Endothelial cell of umbilical vein (primary cell): ENCODE results near the gene HERPUD1. TPM values are rescaled to one million over a fixed set of nuclear protein-coding genes. Genes with fewer than 3 reads are reported as not detected.

Experiments
- BruUV-seq: library from RNA; stranded (reverse); fragments of 400-500 nt; replicated peaks from 2 replicates; lab custom pipeline; 2021; lab: Mats Ljungman, UMichigan
- CTCF ChIA-PET: fragments of 300-600, 350-600 bp; sonication (Branson Sonifier 250); formaldehyde crosslinking; loops from one replicate; lab custom pipeline; 2021; ENCODE audit warnings: antibody characterized with exemption, inconsistent platforms; lab: Charles Lee
- POLR2A ChIA-PET: fragments of 300-600, 350-600 bp; sonication (Branson Sonifier 250); formaldehyde crosslinking; loops from one replicate; lab custom pipeline; 2021; ENCODE audit warnings: antibody characterized with exemption, inconsistent platforms; lab: Charles Lee
- DNase-seq: peaks from one replicate; pipeline ENCODE4 v3.0.0-alpha.2; 2011; ENCODE audit warnings: low read depth, low spot score
- FAIRE-seq: peaks from 2 replicates; lab custom pipeline; 2011; peaks lifted over from hg19 to GRCh38; lab: Jason Lieb, UNC
- H2AFZ ChIP-seq: 2 replicates; pipeline ENCODE4 v1.6.0; 2012; ENCODE audit warnings: low read depth, low read length, control low read depth, inconsistent platforms
- H3K27ac ChIP-seq: 2 replicates; pipeline ENCODE4 v1.5.1; 2011; ENCODE audit warnings: low read depth, mild to moderate bottlenecking, control low read depth, low read length, moderate library complexity; ENCODE audit not compliant: insufficient read depth
- H3K27me3 ChIP-seq, 2 experiments: 2 replicates each; pipeline versions ENCODE4 v1.6.0 to v1.6.1; 2011; ENCODE audit warnings: low read length in 2 of 2, mixed read lengths in 1 of 2; ENCODE audit not compliant: control insufficient read depth in 2 of 2, insufficient read depth in 2 of 2
- H3K36me3 ChIP-seq, 2 experiments: 2 replicates in 1 of 2; 3 replicates in 1 of 2; pipeline ENCODE4 v1.5.1; 2011; ENCODE audit warnings: low read length in 2 of 2, mild to moderate bottlenecking in 1 of 2, moderate library complexity in 1 of 2; ENCODE audit not compliant: control insufficient read depth in 2 of 2, insufficient read depth in 2 of 2; ENCODE audit errors: extremely low read depth in 1 of 2
- H3K4me1 ChIP-seq: 3 replicates; pipeline ENCODE4 v1.5.1; 2011; ENCODE audit warnings: mild to moderate bottlenecking, low read length; ENCODE audit not compliant: control insufficient read depth, insufficient read depth; ENCODE audit errors: extremely low read depth
- H3K4me2 ChIP-seq: 2 replicates; pipeline ENCODE4 v1.6.1; 2011; ENCODE audit warnings: low read length, control low read depth, mixed read lengths; ENCODE audit not compliant: insufficient read depth
- H3K4me3 ChIP-seq, 3 experiments: fragments of 200-600 bp in 1 of 3; sonication (generic), shearing (Covaris generic) in 1 of 3; replicated peaks in 1 of 3; 2 replicates each; pipeline ENCODE4 v1.5.1; 2011 to 2016; ENCODE audit warnings: control low read depth in 3 of 3, low read length in 3 of 3, mild to moderate bottlenecking in 2 of 3, inconsistent platforms in 1 of 3, low read depth in 1 of 3, moderate library complexity in 1 of 3; ENCODE audit not compliant: insufficient read depth in 1 of 3
- H3K79me2 ChIP-seq: 2 replicates; pipeline ENCODE4 v1.6.0; 2012; ENCODE audit warnings: low read length, inconsistent platforms; ENCODE audit not compliant: control insufficient read depth, insufficient read depth
- H3K9ac ChIP-seq: replicated peaks from 2 replicates; pipeline ENCODE3; 2011; ENCODE audit warnings: low read length, control low read depth; ENCODE audit not compliant: insufficient read depth; ENCODE audit errors: extremely low read depth
- H3K9me1 ChIP-seq: replicated peaks from 3 replicates; pipeline ENCODE4 v1.6.0; 2011; ENCODE audit warnings: mild to moderate bottlenecking, low read length; ENCODE audit not compliant: control insufficient read depth, insufficient read depth; ENCODE audit errors: extremely low read depth
- H3K9me3 ChIP-seq: replicated peaks from 2 replicates; pipeline ENCODE4 v1.5.1; 2012; ENCODE audit warnings: low read length, inconsistent platforms; ENCODE audit not compliant: control insufficient read depth, insufficient read depth
- H4K20me1 ChIP-seq: replicated peaks from 2 replicates; pipeline ENCODE3; 2011; ENCODE audit warnings: mild to moderate bottlenecking, low read length; ENCODE audit not compliant: control insufficient read depth, insufficient read depth; ENCODE audit errors: extremely low read depth
- CTCF ChIP-seq, 2 donors: IDR thresholded peaks; 1 replicate in 1 of 2; 2 replicates in 1 of 2; pipeline ENCODE4 v1.5.1; 2011; ENCODE audit warnings: low read length in 2 of 2, mild to moderate bottlenecking in 2 of 2, moderate library complexity in 2 of 2, control low read depth in 1 of 2, inconsistent platforms in 1 of 2, low read depth in 1 of 2; ENCODE audit not compliant: insufficient read depth in 1 of 2; ENCODE audit errors: extremely low read depth in 1 of 2
- EZH2 ChIP-seq: IDR thresholded peaks from 2 replicates; pipeline ENCODE4 v1.6.1; 2012; ENCODE audit warnings: borderline replicate concordance, low read depth, mild to moderate bottlenecking, moderate library complexity, low read length, inconsistent platforms; ENCODE audit not compliant: severe bottlenecking
- GATA2 ChIP-seq: IDR thresholded peaks from 2 replicates; pipeline ENCODE4 v1.7.0; 2011; ENCODE audit warnings: low read depth, mild to moderate bottlenecking, moderate library complexity, mixed read lengths, low read length; ENCODE audit not compliant: insufficient read length, insufficient read depth
- JUN ChIP-seq: IDR thresholded peaks from 2 replicates; pipeline ENCODE4 v1.6.1; 2011; ENCODE audit warnings: borderline replicate concordance, low read depth; ENCODE audit not compliant: insufficient read length, insufficient read depth
- MYC ChIP-seq: IDR thresholded peaks from one replicate; pipeline ENCODE4 v1.6.1; 2011; ENCODE audit warnings: mild to moderate bottlenecking, low read depth, low read length
- POLR2AphosphoS5 ChIP-seq: IDR thresholded peaks from 2 replicates; pipeline ENCODE4 v1.6.1; 2012; ENCODE audit warnings: low read depth, mild to moderate bottlenecking, control low read depth, low read length, moderate library complexity; ENCODE audit not compliant: insufficient read depth
- dilution Hi-C: fragments of 300-500 bp; cut with MboI; formaldehyde crosslinking; loops from one replicate; pipeline ENCODE4 v1.15.0; 2019; ENCODE audit warnings: low sequenced_read_pairs; ENCODE audit not compliant: extremely low pct_ligation_motif_present
- intact Hi-C: fragments of 100-400 bp; cut with micrococcal nuclease; formaldehyde crosslinking; loops from one replicate; pipeline ENCODE4 v1.10.0; 2022
- polyA plus RNA-seq, 4 experiments: library from polyadenylated mRNA; depleted of rRNA in 3 of 4; stranded (reverse) in 3 of 4; unstranded in 1 of 4; fragments of >200 nt; gene quantifications; 2 replicates each; pipeline versions ENCODE4 v1.2.1 to v1.2.3, GENCODE V29; 2011 to 2012; ENCODE audit warnings: missing spikeins in 1 of 4
- total RNA-seq: library from RNA; stranded (reverse); gene quantifications from 2 replicates; pipeline ENCODE4 v1.2.3, GENCODE V29; 2021
- TF ChIP-seq, protein P1 (sequence below): IDR thresholded peaks from 2 replicates; pipeline ENCODE4 v1.6.1; 2011; ENCODE audit not compliant: insufficient read depth, insufficient read length

The HERPUD1 gene
- total and polyA plus RNA-seq, 2 donors (not counting 3 experiments of a cell fraction or from before 2014, with no cell fraction given): 107 to 109 TPM

DNA sequence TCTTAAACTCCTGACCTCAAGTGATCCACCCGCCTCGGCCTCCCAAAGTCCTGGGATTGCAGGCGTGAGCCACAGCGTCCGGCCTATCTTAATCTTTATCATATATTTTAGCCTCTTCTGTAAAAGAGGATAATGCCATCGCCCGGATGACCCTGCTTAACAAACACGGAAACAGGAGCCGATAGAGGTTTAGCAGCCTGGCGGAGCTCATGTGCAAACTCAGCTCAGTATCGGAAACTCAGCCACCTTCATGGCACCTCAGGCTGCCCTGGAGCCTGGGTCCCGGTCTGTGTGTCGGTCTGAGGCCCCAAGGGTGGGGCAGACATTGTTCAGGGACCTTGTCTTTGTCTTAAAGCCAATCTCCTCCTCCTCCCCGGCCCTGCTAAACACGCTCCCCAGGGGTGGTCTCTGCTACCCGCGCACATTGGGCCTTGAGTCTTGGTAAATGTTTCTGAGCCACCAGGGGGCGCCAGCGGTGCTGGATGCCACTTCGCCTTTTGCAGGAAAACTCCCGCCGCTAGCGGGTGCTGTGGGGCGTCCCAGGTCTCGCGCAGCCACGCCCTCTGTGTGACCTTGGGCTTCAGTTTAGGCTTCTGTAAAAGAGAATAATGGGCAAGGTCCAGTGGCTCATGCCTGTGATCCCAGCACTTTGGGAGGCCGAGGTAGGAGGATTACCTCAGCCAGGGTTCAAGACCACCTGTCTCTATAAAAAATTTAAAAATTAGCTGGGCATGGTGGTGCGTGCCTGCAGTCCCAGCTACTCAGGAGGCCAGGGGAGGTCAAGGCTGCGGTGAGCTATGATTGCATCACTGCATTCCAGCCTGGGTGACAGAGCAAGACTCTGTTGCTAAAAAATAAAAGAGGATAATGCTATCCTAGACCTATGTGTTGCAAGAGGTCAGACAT, 32.6 kb downstream of the HERPUD1 start:
- TF ChIP-seq JUN (no peak), MYC (no peak), CTCF (IDR thresholded peaks at IDR 0.05; ENCODE audit: extremely low read depth in 1 of 2, insufficient read depth in 1 of 2, low read depth in 1 of 2, low read length in 2 of 2) (peak; percentile 96 to 99), POLR2AphosphoS5 (no peak), GATA2 (no peak), EZH2 (no peak)
- TF ChIP-seq, protein P1, sequence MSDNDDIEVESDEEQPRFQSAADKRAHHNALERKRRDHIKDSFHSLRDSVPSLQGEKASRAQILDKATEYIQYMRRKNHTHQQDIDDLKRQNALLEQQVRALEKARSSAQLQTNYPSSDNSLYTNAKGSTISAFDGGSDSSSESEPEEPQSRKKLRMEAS: no peak
- dilution Hi-C loops (no loop called here), intact Hi-C loops (loop anchor here (1.0 kb wide), 2 partner anchors 81 to 204 kb away; no protein-coding TSS in a partner anchor)
- Histone ChIP-seq H3K9me3 (no peaks in the 10 kb centered on the region), H3K27ac (no peak overlapping the region), H3K27me3 (no peaks in the 10 kb centered on the region), H3K9me1 (no peaks in the 10 kb centered on the region), H3K79me2 (no peaks in the 10 kb centered on the region), H2AFZ (peak overlapping the region; percentile 3), H3K4me2 (no peak overlapping the region), H3K36me3 (no peaks in the 10 kb centered on the region), H3K4me3 (no peak overlapping the region), H3K4me1 (peaks cover 18% of the 10 kb centered on the region), H3K9ac (no peak overlapping the region), H4K20me1 (no peaks in the 10 kb centered on the region)
- BruUV-seq: no TSS peak
- DNase-seq (peak; percentile 74), FAIRE-seq (peak; percentile 84)
- ChIA-PET CTCF (interaction anchor here (0.6 to 9.3 kb wide), 33 partner anchors 9 to 264 kb away, joined by 3 to 140 read pairs (median 4); partner anchors contain the start of genes CPNE2 and NLRC5), POLR2A (no interaction called here)
